PC-3 (cell line): ENCODE data around the gene FEN1. TPM values are rescaled to one million over a fixed set of nuclear protein-coding genes. Genes with fewer than 3 reads are reported as not detected.

ENCODE experiments used
- ATAC-seq: fragments of 200-7000 bp; cut with Tn5 transposase; 2 replicates; pipeline ENCODE4 v1.9.1; 2020; ENCODE audit warnings: mild to moderate bottlenecking, moderate library complexity
- BruUV-seq: library from RNA; stranded (reverse); fragments of 400-500 nt; replicated peaks from 2 replicates; lab custom pipeline; 2021; lab: Mats Ljungman, UMichigan
- CTCF ChIA-PET: fragments of 300-600 bp; sonication (Branson Sonifier 250); formaldehyde crosslinking; loops from one replicate; lab custom pipeline; 2022; ENCODE audit warnings: antibody characterized with exemption; lab: Charles Lee
- POLR2A ChIA-PET: fragments of 300-600 bp; sonication (Branson Sonifier 250); formaldehyde crosslinking; loops from one replicate; lab custom pipeline; 2022; ENCODE audit warnings: antibody characterized with exemption; ENCODE audit not compliant: unreplicated experiment; lab: Charles Lee
- DNase-seq: peaks from one replicate; pipeline ENCODE4 v3.0.0-alpha.2; 2015
- H2AFZ ChIP-seq: fragments of 300-600 bp; sonication (generic); 2 replicates; pipeline ENCODE4 v1.6.0; 2016; ENCODE audit warnings: antibody characterized with exemption, low read length
- H3F3A ChIP-seq: fragments of 300-600 bp; sonication (generic); one replicate; pipeline ENCODE4 v1.6.0; 2017; ENCODE audit warnings: antibody characterized with exemption, low read length, control low read depth, mild to moderate bottlenecking; ENCODE audit not compliant: unreplicated experiment
- H3K27ac ChIP-seq: fragments of 300-600 bp; sonication (generic); 2 replicates; pipeline ENCODE4 v1.5.1; 2016; ENCODE audit warnings: mild to moderate bottlenecking, low read length
- H3K27me3 ChIP-seq: fragments of 300-600 bp; sonication (generic); 2 replicates; pipeline ENCODE4 v1.6.1; 2016; ENCODE audit warnings: low read length, mixed read lengths
- H3K36me3 ChIP-seq: fragments of 300-600 bp; sonication (generic); 2 replicates; pipeline ENCODE4 v1.6.1; 2016; ENCODE audit warnings: low read depth, mixed run types, low read length, mixed read lengths
- H3K4me1 ChIP-seq: fragments of 300-600 bp; sonication (generic); 2 replicates; pipeline ENCODE4 v1.5.1; 2016; ENCODE audit warnings: low read length; ENCODE audit not compliant: insufficient read depth
- H3K4me2 ChIP-seq: fragments of 300-600 bp; sonication (generic); 2 replicates; pipeline ENCODE4 v1.6.0; 2016; ENCODE audit warnings: low read length
- H3K4me3 ChIP-seq: fragments of 300-600 bp; sonication (generic); 2 replicates; pipeline ENCODE4 v1.5.1; 2016; ENCODE audit warnings: mild to moderate bottlenecking, low read length, mixed read lengths
- H3K79me2 ChIP-seq: fragments of 300-600 bp; sonication (generic); 2 replicates; pipeline ENCODE4 v1.6.1; 2017; ENCODE audit warnings: low read length, mixed read lengths
- H3K9ac ChIP-seq: fragments of 300-600 bp; sonication (generic); 2 replicates; pipeline ENCODE4 v1.6.0; 2016; ENCODE audit warnings: mild to moderate bottlenecking, low read length
- H3K9me2 ChIP-seq: fragments of 300-600 bp; sonication (generic); replicated peaks from 2 replicates; pipeline ENCODE4 v1.6.1; 2016; ENCODE audit warnings: mixed run types, low read length, mixed read lengths
- H3K9me3 ChIP-seq: fragments of 300-600 bp; sonication (generic); 2 replicates; pipeline ENCODE4 v1.6.1; 2016; ENCODE audit warnings: low read length, mixed read lengths
- H4K20me1 ChIP-seq: fragments of 300-600 bp; sonication (generic); 2 replicates; pipeline ENCODE4 v1.6.1; 2016; ENCODE audit warnings: low read length, mixed read lengths
- CTCF ChIP-seq: fragments of 300-600 bp; sonication (generic); conservative IDR thresholded peaks from 2 replicates; pipeline ENCODE4 v1.5.1; 2017; ENCODE audit warnings: antibody characterized with exemption, low read depth, mild to moderate bottlenecking, low read length
- EZH2 ChIP-seq: fragments of 300-600 bp; sonication (generic); IDR thresholded peaks from one replicate; pipeline ENCODE4 v1.6.1; 2017; ENCODE audit warnings: antibody characterized with exemption, mild to moderate bottlenecking, low read length; ENCODE audit not compliant: unreplicated experiment
- EZH2phosphoT487 ChIP-seq: fragments of 300-600 bp; sonication (generic); IDR thresholded peaks from 2 replicates; pipeline ENCODE4 v1.6.1; 2018; ENCODE audit warnings: mild to moderate bottlenecking, antibody characterized with exemption, low read length, borderline replicate concordance
- intact Hi-C: fragments of 100-400 bp; cut with micrococcal nuclease; formaldehyde crosslinking; loops from 2 replicates; pipeline ENCODE4 v1.9.0; 2023
- total RNA-seq: library from RNA; depleted of rRNA; stranded (reverse); fragments of >200 nt; gene quantifications from 2 replicates; pipeline ENCODE4 v1.2.3, GENCODE V29; 2014

Gene FEN1
- total RNA-seq, 1 experiment from 2014 or later = 132 TPM

GRCh38 chr11:61797263-61797944 is 4.7 kb downstream of the FEN1 start:
- Histone ChIP-seq H2AFZ (no peak overlapping the region), H3K79me2 (peaks cover 76% of the 10 kb centered on the region), H3K36me3 (peaks cover 45% of the 10 kb centered on the region; the same call in 1 of the 2 replicates), H3K4me2 (no peak overlapping the region), H3F3A (no peaks in the 10 kb centered on the region), H3K9me2 (no peaks in the 10 kb centered on the region), H3K9ac (no peak overlapping the region), H3K27me3 (no peaks in the 10 kb centered on the region), H3K4me3 (no peak overlapping the region), H3K9me3 (no peaks in the 10 kb centered on the region), H3K4me1 (peaks cover 17% of the 10 kb centered on the region), H3K27ac (no peak overlapping the region), H4K20me1 (peaks cover 12% of the 10 kb centered on the region; the same call in 1 of the 2 replicates)
- ATAC-seq (peak; percentile 25), DNase-seq (peak; percentile 88)
- TF ChIP-seq EZH2phosphoT487 (no peak), CTCF (peak; percentile 98), EZH2 (no peak)
- BruUV-seq = no TSS peak
- intact Hi-C loops = loop anchor here (1.0 to 5.0 kb wide), 8 partner anchors 18 to 580 kb away; partner anchors contain the start of gene FADS3
- ChIA-PET CTCF (interaction anchor here (0.5 to 1.9 kb wide), 14 partner anchors 18 to 475 kb away, joined by 3 to 21 read pairs (median 4); partner anchors contain the start of gene FADS1), POLR2A (interaction anchor here (0.5 to 1.8 kb wide), 3 partner anchors 10 to 391 kb away, joined by 4 to 17 read pairs (median 4); no protein-coding TSS in a partner anchor)

- DNase-seq (no peak), ATAC-seq (no peak)
- H3K27ac ChIP-seq = no peak overlapping the region
- no peak for TF ChIP-seq EZH2
- TF ChIP-seq EZH2phosphoT487 = no peak
- no peak for TF ChIP-seq CTCF
- no peaks in the 10 kb centered on the region for H3F3A ChIP-seq
- no peak overlapping the region for H3K9ac ChIP-seq
- no peaks in the 10 kb centered on the region for H3K9me3 ChIP-seq
- CTCF ChIA-PET = interaction anchor here (0.7 kb wide), 1 partner anchor 29 kb away, joined by 4 read pairs; no protein-coding TSS in a partner anchor
- no peaks in the 10 kb centered on the region for H3K9me2 ChIP-seq
- no TSS peak for BruUV-seq
- intact Hi-C loops = loop anchor here (5.0 kb wide), 1 partner anchor 578 kb away; no protein-coding TSS in a partner anchor
- peaks cover 65% of the 10 kb centered on the region for H3K79me2 ChIP-seq
- POLR2A ChIA-PET = no interaction called here
- H3K27me3 ChIP-seq = no peaks in the 10 kb centered on the region
- no peak overlapping the region for H2AFZ ChIP-seq
- H3K4me3 ChIP-seq = no peak overlapping the region
- H3K4me2 ChIP-seq = no peak overlapping the region
- peaks cover 9% of the 10 kb centered on the region; the same call in 1 of the 2 replicates for H4K20me1 ChIP-seq
- peaks cover 57% of the 10 kb centered on the region; the same call in 1 of the 2 replicates for H3K36me3 ChIP-seq
- peaks cover 13% of the 10 kb centered on the region for H3K4me1 ChIP-seq
Measured at GRCh38 chr11:61799665-61800284, 7.1 kb downstream of the FEN1 start.
